Keratinocyte (primary cell): ENCODE data around the gene CSNK2A2. TPM values are rescaled to one million over a fixed set of nuclear protein-coding genes. Genes with fewer than 3 reads are reported as not detected.

Source experiments
- DNase-seq: peaks from one replicate; pipeline ENCODE4 v3.0.0-alpha.2; 2011; ENCODE audit warnings: low read depth, missing footprints, low spot score
- FAIRE-seq: peaks from 2 replicates; lab custom pipeline; 2011; peaks lifted over from hg19 to GRCh38; lab: Jason Lieb, UNC
- H2AFZ ChIP-seq: 2 replicates; pipeline ENCODE4 v1.6.0; 2012; ENCODE audit warnings: low read length, control low read depth, inconsistent platforms; ENCODE audit not compliant: control insufficient read depth
- H3K27ac ChIP-seq: 2 replicates; pipeline ENCODE4 v1.5.1; 2011; ENCODE audit warnings: low read length; ENCODE audit not compliant: control insufficient read depth, insufficient read depth
- H3K27me3 ChIP-seq: 3 replicates; pipeline ENCODE4 v1.6.0; 2011; ENCODE audit warnings: low read length; ENCODE audit not compliant: control insufficient read depth, insufficient read depth; ENCODE audit errors: extremely low read depth
- H3K36me3 ChIP-seq, 2 experiments: 2 replicates in 1 of 2; 3 replicates in 1 of 2; pipeline ENCODE4 v1.5.1; 2011; ENCODE audit warnings: low read length in 2 of 2, mild to moderate bottlenecking in 1 of 2; ENCODE audit not compliant: control insufficient read depth in 2 of 2, insufficient read depth in 2 of 2; ENCODE audit errors: extremely low read depth in 1 of 2
- H3K4me1 ChIP-seq: 3 replicates; pipeline ENCODE4 v1.5.1; 2011; ENCODE audit warnings: low read length; ENCODE audit not compliant: control insufficient read depth, insufficient read depth; ENCODE audit errors: extremely low read depth
- H3K4me2 ChIP-seq: 3 replicates; pipeline ENCODE4 v1.6.0; 2011; ENCODE audit warnings: low read depth, low read length; ENCODE audit not compliant: control insufficient read depth, insufficient read depth; ENCODE audit errors: extremely low read depth
- H3K4me3 ChIP-seq, 3 experiments: fragments of 200-600 bp in 1 of 3; sonication (generic) in 1 of 3; 2 replicates in 2 of 3; 3 replicates in 1 of 3; pipeline ENCODE4 v1.5.1; 2011 to 2016; ENCODE audit warnings: low read length in 3 of 3, mild to moderate bottlenecking in 3 of 3, control low read depth in 2 of 3, inconsistent platforms in 1 of 3, low read depth in 1 of 3, mixed read lengths in 1 of 3, mixed run types in 1 of 3, moderate library complexity in 1 of 3; ENCODE audit not compliant: control insufficient read depth in 2 of 3, insufficient read depth in 2 of 3; ENCODE audit errors: extremely low read depth in 1 of 3
- H3K79me2 ChIP-seq: 2 replicates; pipeline ENCODE4 v1.6.0; 2012; ENCODE audit warnings: low read length; ENCODE audit not compliant: control insufficient read depth, insufficient read depth
- H3K9ac ChIP-seq: 3 replicates; pipeline ENCODE4 v1.6.0; 2011; ENCODE audit warnings: low read length; ENCODE audit not compliant: control insufficient read depth, insufficient read depth; ENCODE audit errors: extremely low read depth
- H3K9me1 ChIP-seq: 3 replicates; pipeline ENCODE4 v1.6.0; 2011; ENCODE audit warnings: low read length; ENCODE audit not compliant: control insufficient read depth, insufficient read depth; ENCODE audit errors: extremely low read depth
- H3K9me3 ChIP-seq: 2 replicates; pipeline ENCODE4 v1.5.1; 2012; ENCODE audit warnings: low read depth, low read length; ENCODE audit not compliant: control insufficient read depth
- H4K20me1 ChIP-seq: 3 replicates; pipeline ENCODE4 v1.6.0; 2011; ENCODE audit warnings: low read length; ENCODE audit not compliant: control insufficient read depth, insufficient read depth; ENCODE audit errors: extremely low read depth
- CTCF ChIP-seq, 3 experiments: IDR thresholded peaks in 1 of 3; conservative IDR thresholded peaks in 1 of 3; optimal IDR thresholded peaks in 1 of 3; 2 replicates in 2 of 3; 3 replicates in 1 of 3; pipeline versions ENCODE3 to v1.5.1; 2011; ENCODE audit warnings: low read length in 3 of 3, mild to moderate bottlenecking in 3 of 3, moderate library complexity in 2 of 3, control low read depth in 1 of 3, inconsistent platforms in 1 of 3; ENCODE audit not compliant: insufficient read depth in 2 of 3; ENCODE audit errors: extremely low read depth in 1 of 3
- EZH2 ChIP-seq: IDR thresholded peaks from one replicate; pipeline ENCODE4 v1.6.1; 2012; ENCODE audit warnings: inconsistent platforms, mild to moderate bottlenecking, low read length, moderate library complexity
- dilution Hi-C: fragments of 300-500 bp; cut with MboI; formaldehyde crosslinking; loops from one replicate; pipeline ENCODE4 v1.7.0; 2020; ENCODE audit warnings: low sequenced_read_pairs; ENCODE audit not compliant: extremely low pct_ligation_motif_present
- polyA plus RNA-seq, 5 experiments: library from polyadenylated mRNA; depleted of rRNA in 3 of 5; stranded (reverse) in 3 of 5; stranded (forward) in 1 of 5; unstranded in 1 of 5; fragments of >200 nt; gene quantifications; 1 replicate in 1 of 5; 2 replicates in 3 of 5; 3 replicates in 1 of 5; pipeline versions ENCODE4 v1.2.1 to v1.2.3, GENCODE V29; 2011 to 2012; ENCODE audit warnings: missing spikeins in 2 of 5, low read depth in 1 of 5, low replicate concordance in 1 of 5

The CSNK2A2 gene
- polyA plus RNA-seq, 1 donor (not counting 4 experiments of a cell fraction or from before 2014, with no cell fraction given): 49.6 TPM

- Histone ChIP-seq H4K20me1 (no peaks in the 10 kb centered on the region), H3K36me3 (no peaks in the 10 kb centered on the region), H3K9ac (no peak overlapping the region), H3K9me1 (no peaks in the 10 kb centered on the region), H3K27ac (no peak overlapping the region), H3K4me3 (no peak overlapping the region), H3K9me3 (no peaks in the 10 kb centered on the region), H3K79me2 (no peaks in the 10 kb centered on the region), H3K4me1 (peaks cover 11% of the 10 kb centered on the region), H3K27me3 (no peaks in the 10 kb centered on the region), H3K4me2 (no peak overlapping the region), H2AFZ (no peak overlapping the region)
- no peak for TF ChIP-seq CTCF (optimal IDR thresholded peaks at IDR 0.05 in 1 of 3, IDR thresholded peaks at IDR 0.05 in 1 of 3, conservative IDR thresholded peaks at IDR 0.05 in 1 of 3; ENCODE audit: extremely low read depth in 1 of 3, insufficient read depth in 2 of 3, low read length in 3 of 3)
- TF ChIP-seq EZH2: no peak
- no peak for FAIRE-seq
- dilution Hi-C loops: loop anchor here (25.0 kb wide), 1 partner anchor 93 kb away; no protein-coding TSS in a partner anchor
- DNase-seq: no peak
These were observed 21.5 kb upstream of the CSNK2A2 start for GRCh38 chr16:58219432-58219831.

- Histone ChIP-seq H3K27ac (no peak overlapping the region), H3K4me2 (no peak overlapping the region), H3K27me3 (no peaks in the 10 kb centered on the region), H3K4me1 (peaks cover 11% of the 10 kb centered on the region), H3K79me2 (no peaks in the 10 kb centered on the region), H4K20me1 (no peaks in the 10 kb centered on the region), H3K4me3 (no peak overlapping the region), H3K36me3 (no peaks in the 10 kb centered on the region), H3K9ac (no peak overlapping the region), H2AFZ (no peak overlapping the region), H3K9me1 (no peaks in the 10 kb centered on the region), H3K9me3 (no peaks in the 10 kb centered on the region)
- no peak for FAIRE-seq
- DNase-seq: no peak
- dilution Hi-C loops: loop anchor here (25.0 kb wide), 1 partner anchor 94 kb away; no protein-coding TSS in a partner anchor
- TF ChIP-seq EZH2: no peak
- TF ChIP-seq CTCF (optimal IDR thresholded peaks at IDR 0.05 in 1 of 3, IDR thresholded peaks at IDR 0.05 in 1 of 3, conservative IDR thresholded peaks at IDR 0.05 in 1 of 3; ENCODE audit: extremely low read depth in 1 of 3, insufficient read depth in 2 of 3, low read length in 3 of 3): no peak
These were observed 20.9 kb upstream of the CSNK2A2 start for GRCh38 chr16:58218786-58219185.
